Stimulated activated CD4-positive, alpha-beta T cell treated with anti-CD3 and anti-CD28 coated beads, Interleukin-1b, Interleukin-23, amount 100 ng/mL, for 48 hours (primary cell): ENCODE data around the gene C1orf21.
"Not testable (repeated sequence)": the region's sequence is repeated elsewhere in the genome, so short reads cannot be mapped to it uniquely, and the experiment has no call there.

ENCODE experiments used
- DNase-seq: peaks from one replicate; pipeline ENCODE4 v3.0.0-alpha.2; 2020

C1orf21 gene

GRCh38 chr1:184386312-184387068 is at the start of gene C1orf21:
TSS of gene C1orf21 (plus strand) at chr1:184387029. CDS start at chr1:184477510, 90,481 bp downstream.
- peak; percentile 70 for DNase-seq

DNA sequence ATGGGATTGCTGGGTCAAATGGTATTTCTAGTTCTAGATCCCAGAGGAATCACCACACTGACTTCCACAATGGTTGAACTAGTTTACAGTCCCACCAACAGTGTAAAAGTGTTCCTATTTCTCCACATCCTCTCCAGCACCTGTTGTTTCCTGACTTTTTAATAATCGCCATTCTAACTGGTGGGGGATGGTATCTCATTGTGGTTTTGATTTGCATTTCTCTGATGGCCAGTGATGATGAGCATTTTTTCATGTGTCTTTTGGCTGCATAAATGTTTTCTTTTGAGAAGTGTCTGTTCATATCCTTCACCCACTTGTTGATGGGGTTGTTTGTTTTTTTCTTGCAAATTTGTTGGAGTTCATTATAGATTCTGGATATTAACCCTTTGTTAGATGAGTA is 49.0 kb upstream of the C1orf21 start:
- not testable (repeated sequence) for DNase-seq

- no peak for DNase-seq
These were observed 45.8 kb upstream of the C1orf21 start for GRCh38 chr1:184340984-184341383.

GRCh38 chr1:184350573-184350972 is 36.3 kb upstream of the C1orf21 start:
- DNase-seq, result no peak

DNA sequence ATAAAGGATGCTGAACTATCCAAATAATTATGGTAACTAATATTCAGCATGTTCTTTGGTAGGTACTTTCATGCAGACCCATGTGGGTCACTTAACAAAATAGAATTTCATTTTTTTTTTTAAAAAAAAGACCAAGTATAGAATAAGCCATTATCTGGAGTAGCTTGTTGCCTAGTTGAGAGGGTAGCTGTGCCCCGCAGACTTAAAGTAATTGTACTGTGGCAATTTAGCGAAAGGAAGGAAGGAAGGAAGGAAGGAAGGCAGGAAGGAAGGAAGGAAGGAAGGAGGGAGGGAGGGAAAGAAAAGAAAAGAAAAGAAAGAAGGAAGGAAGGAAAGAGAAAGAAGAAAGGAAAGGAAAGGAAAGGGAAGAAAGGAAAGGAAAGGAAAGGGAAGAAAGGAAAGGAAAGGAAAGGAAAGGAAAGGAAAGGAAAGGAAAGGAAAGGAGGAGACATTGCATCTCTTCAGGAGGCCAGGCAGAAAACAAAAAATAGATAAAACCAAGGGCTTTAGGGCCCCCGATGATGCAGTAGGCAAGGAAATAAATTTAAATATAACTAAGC is 35.3 kb upstream of the C1orf21 start:
- no peak for DNase-seq

GRCh38 chr1:184352776-184353175 is 34.1 kb upstream of the C1orf21 start:
- DNase-seq, result no peak

GRCh38 chr1:184354719-184355118 is 32.1 kb upstream of the C1orf21 start:
- no peak for DNase-seq

DNA sequence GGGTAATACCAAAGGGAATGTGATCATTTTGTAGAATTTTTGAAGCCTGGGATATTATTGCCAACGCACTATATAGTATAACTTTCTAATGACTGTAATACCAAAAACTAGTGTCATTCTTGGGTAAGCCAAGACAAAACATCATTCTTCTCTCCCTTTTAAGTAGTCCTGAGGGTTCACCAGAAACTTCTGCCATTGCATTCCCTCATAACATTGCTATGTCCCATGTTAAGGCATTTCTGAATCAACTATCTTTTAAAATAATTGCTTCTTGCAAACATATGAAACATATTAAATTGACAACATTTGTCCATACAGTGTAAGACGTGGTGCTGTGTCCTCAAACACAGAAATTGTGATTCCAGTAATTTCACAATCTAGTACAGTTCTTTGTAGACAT is 29.9 kb upstream of the C1orf21 start:
- DNase-seq, result no peak

- no peak for DNase-seq
These were observed 28.6 kb upstream of the C1orf21 start for GRCh38 chr1:184358256-184358655.

DNA sequence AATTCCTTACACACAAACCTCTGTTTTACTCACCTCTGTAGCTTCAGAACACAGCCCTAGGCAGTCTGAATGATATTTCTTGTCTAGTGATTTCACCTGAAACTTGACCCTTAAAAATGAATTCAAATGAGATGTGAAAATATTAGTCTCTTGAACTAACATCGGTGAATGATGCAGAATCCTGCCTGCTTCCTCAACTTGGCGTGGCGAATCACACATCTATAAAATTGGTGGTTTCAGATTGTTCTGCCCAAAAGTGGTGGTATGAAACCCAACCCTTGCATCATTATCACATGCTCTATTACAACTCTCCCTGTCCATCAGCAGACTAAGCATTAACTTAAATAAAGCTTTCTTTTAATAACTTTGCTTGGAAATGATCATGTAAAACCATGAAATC is 26.9 kb upstream of the C1orf21 start:
- DNase-seq, result no peak

DNA sequence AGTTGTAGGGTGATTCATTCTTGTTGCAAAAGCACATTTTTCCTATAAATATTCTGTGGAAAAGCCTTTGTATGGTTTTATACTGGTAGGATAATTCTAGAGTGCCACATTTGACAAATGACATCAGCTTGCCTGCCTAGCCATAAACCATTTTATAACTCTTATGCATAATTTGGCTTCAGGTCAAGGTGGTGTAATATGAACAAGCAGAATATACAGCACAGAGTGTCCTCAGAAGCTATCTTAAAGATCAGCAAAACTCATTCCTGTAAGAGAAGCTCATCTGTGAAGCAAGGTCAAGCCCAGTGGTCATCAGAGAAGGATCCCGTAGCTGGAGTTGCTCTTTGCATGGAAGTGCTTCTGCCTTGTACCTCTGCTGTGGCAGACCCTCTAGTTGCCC is 24.0 kb upstream of the C1orf21 start:
- no peak for DNase-seq

DNA sequence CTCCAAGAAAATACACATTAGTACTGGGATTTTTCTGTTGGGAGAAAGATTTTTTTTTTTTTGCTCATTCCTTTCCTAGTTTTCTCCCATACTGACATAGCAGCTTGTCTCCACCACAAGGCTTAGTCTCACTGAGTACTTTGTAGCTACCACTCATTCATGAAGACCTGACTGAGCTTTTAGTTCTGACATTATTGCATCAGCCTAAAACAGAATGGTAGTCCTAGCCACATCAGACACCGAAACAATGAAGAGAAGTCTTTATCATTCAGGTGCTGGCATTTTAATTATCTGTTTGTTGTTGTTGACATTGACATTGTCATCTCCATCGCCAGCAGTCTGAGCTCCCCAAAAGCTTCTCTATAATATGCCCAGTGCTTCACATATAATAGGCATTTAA is 21.1 kb upstream of the C1orf21 start:
- no peak for DNase-seq

DNA sequence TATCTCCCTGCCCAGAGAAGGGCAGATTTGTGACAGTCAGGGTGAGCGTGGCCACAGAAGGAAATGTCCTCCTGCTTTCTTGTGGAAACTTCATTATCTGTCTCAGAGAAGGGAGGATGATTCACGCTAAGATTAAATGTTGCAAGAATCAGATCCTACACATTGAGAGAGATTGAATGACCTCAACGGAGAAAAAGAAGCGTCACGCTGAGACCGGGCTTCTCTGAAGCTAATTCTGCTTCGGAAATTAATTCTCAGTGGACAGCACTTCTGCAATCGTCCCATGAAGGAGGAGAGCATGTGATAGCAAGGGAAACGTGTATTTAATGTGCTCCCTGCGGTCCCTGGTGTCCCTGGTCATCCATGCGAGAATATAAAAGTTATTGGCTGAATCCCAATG is 19.8 kb upstream of the C1orf21 start:
- no peak for DNase-seq

- DNase-seq, result no peak
These were observed 19.3 kb upstream of the C1orf21 start for GRCh38 chr1:184367427-184368038.

- no peak for DNase-seq
These were observed 18.5 kb upstream of the C1orf21 start for GRCh38 chr1:184368354-184368753.

DNA sequence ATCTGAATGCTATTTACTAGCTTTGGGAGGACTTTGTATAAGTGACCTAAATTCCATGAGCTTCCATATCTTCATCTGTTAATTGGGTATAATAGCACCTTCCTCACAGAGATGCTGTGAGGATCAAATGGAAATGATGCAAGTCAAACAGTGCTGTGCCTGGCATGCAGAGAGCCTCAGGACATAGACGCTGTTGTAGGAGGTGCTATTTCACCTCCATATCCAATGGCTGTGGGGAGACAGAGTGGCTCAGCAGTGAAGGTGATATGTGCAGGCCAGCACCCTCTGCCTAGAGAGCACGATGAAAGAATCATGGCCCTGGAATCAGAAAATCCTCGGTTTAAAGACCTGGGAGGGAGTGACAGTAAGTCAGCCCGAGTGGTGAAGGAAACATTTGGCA is 16.0 kb upstream of the C1orf21 start:
- no peak for DNase-seq

DNA sequence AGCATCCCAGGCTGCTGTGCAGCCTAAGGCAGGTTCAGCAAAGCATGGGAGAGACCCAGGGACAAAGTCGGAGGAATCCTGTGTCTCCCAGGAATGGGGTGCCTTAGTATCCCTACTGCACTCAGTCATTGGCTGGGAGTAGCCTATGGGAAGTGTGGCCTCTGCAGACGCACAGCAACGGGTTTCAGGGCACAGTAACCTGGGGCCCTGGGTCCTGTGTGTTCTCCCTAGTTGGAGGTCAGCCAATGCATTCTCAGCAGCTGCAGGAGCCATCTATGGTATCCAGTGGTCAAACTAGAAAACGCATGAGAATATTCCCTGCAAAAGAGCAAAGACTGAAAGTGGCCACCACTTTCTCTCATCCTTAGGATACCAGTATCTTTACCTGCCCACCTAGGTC is 13.7 kb upstream of the C1orf21 start:
- DNase-seq, result no peak

DNA sequence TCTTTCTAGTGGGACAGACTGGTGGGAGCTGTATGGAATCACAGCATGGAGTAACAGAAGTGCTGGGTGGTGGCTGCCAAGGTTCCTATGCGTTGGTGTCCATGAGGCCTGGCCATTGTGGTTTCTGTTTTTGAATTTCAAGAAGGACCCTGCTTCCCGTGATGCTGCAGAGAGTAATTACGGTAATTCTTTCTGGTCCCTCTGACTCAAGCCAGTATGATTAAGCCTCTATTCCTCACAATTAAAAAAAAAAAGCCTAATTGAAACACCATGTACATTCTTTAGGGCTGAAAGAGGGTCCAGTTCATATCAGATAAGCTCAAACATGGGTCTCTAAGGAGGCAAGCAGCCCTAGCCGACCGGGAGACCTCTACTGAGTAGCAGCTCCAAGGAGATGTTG is 10.5 kb upstream of the C1orf21 start:
- no peak for DNase-seq

GRCh38 chr1:184379111-184379752 is 7.6 kb upstream of the C1orf21 start:
- no peak for DNase-seq

- DNase-seq, result no peak
These were observed 6.4 kb upstream of the C1orf21 start for GRCh38 chr1:184380468-184380867.

DNA sequence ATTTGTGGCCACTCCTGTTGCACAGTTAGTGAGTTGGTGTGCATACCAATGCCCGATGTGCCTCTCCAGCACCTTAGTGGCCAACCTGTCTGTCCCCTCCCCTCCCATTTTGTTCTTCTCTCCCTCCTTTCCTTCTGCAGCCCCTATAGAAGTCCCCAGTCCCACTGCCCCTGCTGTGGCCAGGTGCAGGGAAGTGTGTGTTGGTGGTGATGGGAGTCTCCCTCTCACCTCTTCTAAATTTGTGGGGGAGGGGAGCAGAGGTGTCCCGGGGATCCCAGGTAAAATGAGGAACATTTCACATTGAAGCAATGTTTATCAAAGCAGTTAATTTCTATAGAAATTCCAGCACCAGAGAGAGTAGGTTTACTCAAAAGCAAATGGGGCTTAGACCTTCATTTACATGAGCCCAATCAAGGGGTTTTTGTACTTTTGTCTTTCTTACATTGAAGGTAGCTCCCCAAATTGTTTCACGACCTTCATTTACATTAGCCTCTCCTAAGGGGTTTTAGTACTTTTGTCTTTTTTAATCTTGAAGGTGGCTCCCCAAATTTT is 3.0 kb upstream of the C1orf21 start:
- DNase-seq, result no peak

GRCh38 chr1:184385865-184386311 is 941 bp upstream of the C1orf21 start:
- DNase-seq, result no peak

DNA sequence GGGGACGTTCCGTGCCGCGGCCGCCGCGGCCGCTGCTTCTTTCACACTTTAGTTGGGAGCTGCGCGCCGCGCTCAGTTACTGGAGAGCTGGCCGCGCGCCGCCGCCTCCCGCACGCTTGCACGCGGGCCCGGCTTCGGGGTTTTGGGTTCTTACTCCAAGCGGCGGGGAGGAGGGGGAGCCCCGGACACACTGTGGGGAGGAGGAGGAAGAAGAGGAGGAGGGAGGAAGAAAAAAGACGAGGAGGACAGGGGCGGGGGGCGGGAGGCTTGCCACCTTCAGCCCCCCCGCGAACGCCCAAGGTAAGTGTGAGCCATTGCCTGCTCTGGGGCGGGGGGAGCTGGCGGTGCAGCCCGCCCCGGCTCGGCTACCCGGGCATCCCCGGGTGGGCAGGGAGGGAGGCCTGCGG is 243 bp downstream of the C1orf21 start:
- no peak for DNase-seq
